ENCODE measurements around the gene ICAM3. TPM values are rescaled to one million over a fixed set of nuclear protein-coding genes. Genes with fewer than 3 reads are reported as not detected.
"Not testable (repeated sequence)": the region's sequence is repeated elsewhere in the genome, so short reads cannot be mapped to it uniquely, and the experiment has no call there.

The ICAM3 gene
- total and polyA plus RNA-seq, 4 donors: 8.1 to 56.1 (median 18.8) TPM

DNA sequence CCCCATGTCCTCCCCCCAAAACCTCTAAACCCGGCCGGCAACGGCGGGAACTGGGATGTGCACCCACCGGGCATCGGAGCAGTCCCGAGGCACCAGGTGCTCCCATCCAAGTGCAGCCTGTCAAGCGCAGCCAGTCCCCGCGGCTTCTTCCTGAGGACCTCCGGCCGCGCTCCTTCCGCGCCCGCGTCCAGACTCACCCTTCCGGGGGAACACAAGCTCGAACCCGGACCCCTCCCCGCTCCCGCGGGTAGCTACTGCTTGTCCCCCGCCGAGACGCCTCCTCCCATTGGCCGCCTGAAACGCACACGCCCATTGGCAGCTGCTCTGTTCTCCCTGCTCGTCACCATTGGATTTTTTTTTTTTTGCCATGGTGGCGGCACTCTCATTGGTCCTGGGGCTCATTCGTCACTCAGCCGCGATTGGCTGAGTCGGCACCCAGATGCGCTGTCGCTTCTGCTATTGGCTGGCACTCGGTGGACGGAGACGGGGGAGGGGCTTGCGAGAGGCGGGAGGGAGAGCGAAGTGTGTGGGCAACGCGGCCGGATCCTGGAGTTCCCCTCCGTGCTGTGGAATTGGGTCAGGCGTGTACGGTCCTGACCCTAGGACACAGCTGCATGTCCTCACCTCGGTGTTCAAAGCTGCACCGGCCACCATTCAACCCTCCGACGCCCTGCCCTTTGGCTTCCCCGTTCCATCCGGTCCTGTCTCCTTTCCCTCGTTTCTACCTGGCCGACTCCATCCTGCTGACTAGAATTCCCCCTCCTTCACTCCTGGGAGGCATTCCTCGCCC lies 41.1 kb upstream of the ICAM3 start, which contains the start of gene TYK2:
TSS of gene TYK2 (minus strand) at position 260 of the 790 bp plus-strand sequence. CDS start 2,166 bp downstream, outside the sequence.
- ATAC-seq (ENCODE audit: insufficient read depth, low FRiP score) (peak; percentile 96), DNase-seq (peak; percentile 99 to 100 (median 100))
- H3K4me1 ChIP-seq (ENCODE audit: control insufficient read depth in 5 of 5, insufficient read depth in 5 of 5, low read length in 5 of 5): peaks cover 0 to 12% (median 4%) of the 10 kb centered on the region in 5 donors
- H3K27ac ChIP-seq (ENCODE audit: low read depth in 1 of 2, low read length in 1 of 2): peak within 1 kb of the TSS; percentile 86 to 88
- no peaks in the 10 kb centered on the region for H3K27me3 ChIP-seq (ENCODE audit: control insufficient read depth in 3 of 3, insufficient read depth in 3 of 3, low read length in 2 of 3)
- H3K9me3 ChIP-seq (ENCODE audit: control insufficient read depth in 4 of 4, insufficient read depth in 3 of 4, low read length in 3 of 4): no peaks in the 10 kb centered on the region
- TF ChIP-seq, protein P1, sequence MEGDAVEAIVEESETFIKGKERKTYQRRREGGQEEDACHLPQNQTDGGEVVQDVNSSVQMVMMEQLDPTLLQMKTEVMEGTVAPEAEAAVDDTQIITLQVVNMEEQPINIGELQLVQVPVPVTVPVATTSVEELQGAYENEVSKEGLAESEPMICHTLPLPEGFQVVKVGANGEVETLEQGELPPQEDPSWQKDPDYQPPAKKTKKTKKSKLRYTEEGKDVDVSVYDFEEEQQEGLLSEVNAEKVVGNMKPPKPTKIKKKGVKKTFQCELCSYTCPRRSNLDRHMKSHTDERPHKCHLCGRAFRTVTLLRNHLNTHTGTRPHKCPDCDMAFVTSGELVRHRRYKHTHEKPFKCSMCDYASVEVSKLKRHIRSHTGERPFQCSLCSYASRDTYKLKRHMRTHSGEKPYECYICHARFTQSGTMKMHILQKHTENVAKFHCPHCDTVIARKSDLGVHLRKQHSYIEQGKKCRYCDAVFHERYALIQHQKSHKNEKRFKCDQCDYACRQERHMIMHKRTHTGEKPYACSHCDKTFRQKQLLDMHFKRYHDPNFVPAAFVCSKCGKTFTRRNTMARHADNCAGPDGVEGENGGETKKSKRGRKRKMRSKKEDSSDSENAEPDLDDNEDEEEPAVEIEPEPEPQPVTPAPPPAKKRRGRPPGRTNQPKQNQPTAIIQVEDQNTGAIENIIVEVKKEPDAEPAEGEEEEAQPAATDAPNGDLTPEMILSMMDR (IDR thresholded peaks at IDR 0.05; ENCODE audit: control extremely low read depth, extremely low read depth): no peak
- H3K36me3 ChIP-seq (ENCODE audit: control insufficient read depth in 4 of 4, insufficient read depth in 4 of 4, low read length in 4 of 4): peaks cover 0 to 9% (median 2%) of the 10 kb centered on the region in 4 donors
- peak within 1 kb of the TSS; percentile 80 to 82 for H3K9ac ChIP-seq (ENCODE audit: insufficient read depth in 1 of 2, low read length in 2 of 2)
- peak within 1 kb of the TSS; percentile 94 for H3K4me3 ChIP-seq
- WGBS, 2 donors: 0 to 1% methylated on average over 56 to 58 of the region's 58 CpGs

DNA sequence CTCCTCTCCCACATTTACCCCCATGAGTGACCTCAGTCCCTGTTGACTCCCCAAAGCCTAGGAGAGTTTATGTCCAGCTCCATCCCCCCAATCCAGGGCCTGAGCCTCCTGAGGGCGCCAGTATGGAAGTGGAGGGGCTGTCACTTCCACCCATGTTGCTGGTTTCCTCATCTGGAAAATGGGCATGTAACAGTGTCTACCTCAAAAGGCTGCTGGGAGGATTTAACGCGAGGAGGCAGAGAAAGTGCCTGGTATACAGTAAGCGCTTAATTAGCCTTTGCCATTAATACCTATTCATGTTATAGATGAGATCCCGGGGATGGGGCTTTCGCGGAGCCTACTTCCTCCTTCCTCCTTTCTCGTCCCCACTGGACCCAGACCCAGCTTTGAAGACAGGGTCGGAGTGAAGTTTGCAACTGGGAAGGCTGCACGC lies 40.5 kb upstream of the ICAM3 start:
- 1% methylated on average over 10 of the region's 10 CpGs for WGBS, 2 donors
- TF ChIP-seq, protein P1 (IDR thresholded peaks at IDR 0.05; ENCODE audit: control extremely low read depth, extremely low read depth): no peak
- Histone ChIP-seq H3K36me3 (ENCODE audit: control insufficient read depth in 4 of 4, insufficient read depth in 4 of 4, low read length in 4 of 4) (peaks cover 0 to 9% (median 3%) of the 10 kb centered on the region in 4 donors), H3K4me1 (ENCODE audit: control insufficient read depth in 5 of 5, insufficient read depth in 5 of 5, low read length in 5 of 5) (peaks cover 0 to 12% (median 4%) of the 10 kb centered on the region in 5 donors), H3K4me3 (peak overlapping the region; percentile 94), H3K27me3 (ENCODE audit: control insufficient read depth in 3 of 3, insufficient read depth in 3 of 3, low read length in 2 of 3) (no peaks in the 10 kb centered on the region), H3K9ac (ENCODE audit: insufficient read depth in 1 of 2, low read length in 2 of 2) (peak overlapping the region; percentile 56 to 82), H3K27ac (ENCODE audit: low read depth in 1 of 2, low read length in 1 of 2) (peak overlapping the region; percentile 86 to 88), H3K9me3 (ENCODE audit: control insufficient read depth in 4 of 4, insufficient read depth in 3 of 4, low read length in 3 of 4) (no peaks in the 10 kb centered on the region)
- DNase-seq: no peak
- ATAC-seq (ENCODE audit: insufficient read depth, low FRiP score): no peak

DNA sequence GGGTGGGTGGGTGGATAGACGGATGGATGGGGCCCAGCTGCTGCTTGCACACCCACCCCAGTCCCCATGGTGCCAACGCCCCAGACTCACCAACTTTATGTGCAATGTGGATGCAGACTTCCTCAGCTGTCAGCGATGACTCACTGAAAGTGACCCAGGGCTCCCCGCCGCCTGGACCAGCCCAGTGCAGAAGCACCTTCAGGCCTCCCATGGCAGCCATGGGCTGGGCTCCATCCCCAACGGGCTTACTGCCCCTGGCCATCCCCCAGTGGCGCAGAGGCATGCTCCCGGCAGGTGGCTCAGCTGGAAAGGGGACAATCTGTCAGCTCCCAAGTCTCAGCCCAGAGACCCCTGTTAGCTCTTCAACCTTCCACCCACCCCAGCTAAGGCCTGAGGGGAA lies 38.7 kb upstream of the ICAM3 start:
- no peak overlapping the region for H3K27ac ChIP-seq (ENCODE audit: low read depth in 1 of 2, low read length in 1 of 2)
- no peaks in the 10 kb centered on the region for H3K27me3 ChIP-seq (ENCODE audit: control insufficient read depth in 3 of 3, insufficient read depth in 3 of 3, low read length in 2 of 3)
- H3K9ac ChIP-seq (ENCODE audit: insufficient read depth in 1 of 2, low read length in 2 of 2): no peak overlapping the region
- DNase-seq (no peak), ATAC-seq (ENCODE audit: insufficient read depth, low FRiP score) (no peak)
- H3K4me3 ChIP-seq: no peak overlapping the region
- TF ChIP-seq, protein P1 (IDR thresholded peaks at IDR 0.05; ENCODE audit: control extremely low read depth, extremely low read depth): no peak
- peaks cover 0 to 13% (median 5%) of the 10 kb centered on the region in 4 donors for H3K36me3 ChIP-seq (ENCODE audit: control insufficient read depth in 4 of 4, insufficient read depth in 4 of 4, low read length in 4 of 4)
- no peaks in the 10 kb centered on the region for H3K9me3 ChIP-seq (ENCODE audit: control insufficient read depth in 4 of 4, insufficient read depth in 3 of 4, low read length in 3 of 4)
- H3K4me1 ChIP-seq (ENCODE audit: control insufficient read depth in 5 of 5, insufficient read depth in 5 of 5, low read length in 5 of 5): peaks cover 1 to 12% (median 4%) of the 10 kb centered on the region in 5 donors
- WGBS, 2 donors: 91 to 93% methylated on average over 8 of the region's 8 CpGs

DNA sequence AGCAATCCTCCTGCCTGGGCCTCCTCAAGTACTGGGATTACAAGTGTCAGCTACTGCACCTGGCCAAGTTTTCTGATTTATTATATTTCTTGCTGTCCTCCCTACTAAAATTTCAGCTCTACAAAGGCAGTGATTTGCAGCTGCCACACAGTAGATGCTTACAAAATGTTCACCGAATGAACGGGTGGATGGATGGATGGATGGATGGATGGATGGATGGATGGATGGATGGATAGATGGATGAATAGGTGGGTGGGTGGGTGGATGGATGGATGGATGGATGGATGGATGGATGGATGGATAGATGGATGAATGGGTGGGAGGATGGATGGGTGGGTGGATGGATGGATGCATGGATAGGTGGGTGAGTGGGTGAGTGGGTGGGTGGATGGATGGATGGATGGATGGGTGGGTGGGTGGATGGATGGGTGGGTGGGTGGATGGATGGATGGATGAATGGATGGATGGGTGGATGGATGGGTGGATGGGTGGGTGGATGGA lies 37.8 kb upstream of the ICAM3 start:
- Histone ChIP-seq H3K36me3 (ENCODE audit: control insufficient read depth in 4 of 4, insufficient read depth in 4 of 4, low read length in 4 of 4) (peaks cover 0 to 17% (median 5%) of the 10 kb centered on the region in 4 donors), H3K4me1 (ENCODE audit: control insufficient read depth in 5 of 5, insufficient read depth in 5 of 5, low read length in 5 of 5) (peaks cover 1 to 12% (median 4%) of the 10 kb centered on the region in 5 donors)
- not testable (repeated sequence) for DNase-seq; H3K9me3 ChIP-seq (ENCODE audit: control insufficient read depth in 4 of 4, insufficient read depth in 3 of 4, low read length in 3 of 4); H3K4me3 ChIP-seq; H3K27me3 ChIP-seq (ENCODE audit: control insufficient read depth in 3 of 3, insufficient read depth in 3 of 3, low read length in 2 of 3); ATAC-seq (ENCODE audit: insufficient read depth, low FRiP score); H3K9ac ChIP-seq (ENCODE audit: insufficient read depth in 1 of 2, low read length in 2 of 2); H3K27ac ChIP-seq (ENCODE audit: low read depth in 1 of 2, low read length in 1 of 2)
- 93 to 95% methylated on average over 2 of the region's 2 CpGs for WGBS, 2 donors

All from lung (tissue), 12 donors.